Colonic mucosa (tissue), 4 donors: ENCODE measurements around the gene OGFR. TPM values are rescaled to one million over a fixed set of nuclear protein-coding genes. Genes with fewer than 3 reads are reported as not detected.

Source experiments
- DNase-seq: peaks from one replicate; pipeline ENCODE4 v3.0.0-alpha.2; 2020
- H3K27ac ChIP-seq: fragments of 200-600 bp; one replicate; pipeline ENCODE4 v1.8.0; 2021
- H3K27me3 ChIP-seq: fragments of 200-600 bp; one replicate; pipeline ENCODE4 v1.8.0; 2021
- H3K36me3 ChIP-seq: fragments of 200-600 bp; one replicate; pipeline ENCODE4 v1.8.0; 2021
- H3K4me1 ChIP-seq: fragments of 200-600 bp; one replicate; pipeline ENCODE4 v1.8.0; 2021; ENCODE audit warnings: mild to moderate bottlenecking
- H3K4me3 ChIP-seq: fragments of 200-600 bp; one replicate; pipeline ENCODE4 v1.8.0; 2021
- H3K9ac ChIP-seq, 2 donors: one replicate each; pipeline ENCODE4 v1.7.0; 2013; ENCODE audit warnings: control low read depth in 2 of 2, low read depth in 2 of 2, low read length in 2 of 2
- H3K9me3 ChIP-seq: fragments of 200-600 bp; one replicate; pipeline ENCODE4 v1.8.0; 2021
- CTCF ChIP-seq: fragments of 200-600 bp; IDR thresholded peaks from one replicate; pipeline ENCODE4 v1.8.0; 2022; ENCODE audit warnings: antibody characterized with exemption, mild to moderate bottlenecking
- intact Hi-C: fragments of 100-400 bp; cut with DNase I; formaldehyde crosslinking; loops from one replicate; pipeline ENCODE4 v1.14.1; 2022
- total RNA-seq, 2 donors: library from RNA; stranded (reverse); fragmentation: NEBNext Ultra II Directional in 1 of 2; extraction: Animal tissue kit (Norgen Biotek cat#: 25700) in 1 of 2; gene quantifications; one replicate each; pipeline ENCODE4 v1.2.1, GENCODE V29; 2021
- donor health status: healthy.
- donor health status: DM: no; HTN: no; CAD: no.
- donor health status: DM: no; HTN: no; CAD: no.

OGFR gene
- total RNA-seq, 2 donors from 2014 or later = 36.3 to 36.8 TPM

- H3K9me3 ChIP-seq = no peaks in the 10 kb centered on the region
- H3K27ac ChIP-seq = no peak overlapping the region
- no peak for TF ChIP-seq CTCF
- H3K27me3 ChIP-seq = no peaks in the 10 kb centered on the region
- H3K4me3 ChIP-seq = no peak overlapping the region
- no peak for DNase-seq
- H3K4me1 ChIP-seq = peaks cover 26% of the 10 kb centered on the region
- intact Hi-C loops = no loop called here
- no peaks in the 10 kb centered on the region for H3K36me3 ChIP-seq
- H3K9ac ChIP-seq = no peak overlapping the region
These were observed 2.5 kb upstream of the OGFR start for GRCh38 chr20:62802026-62802712.

- Histone ChIP-seq H3K4me3 (peak overlapping the region; percentile 99), H3K4me1 (peaks cover 14% of the 10 kb centered on the region), H3K9ac (peak overlapping the region; percentile 55 to 63), H3K36me3 (peaks cover 7% of the 10 kb centered on the region), H3K9me3 (no peaks in the 10 kb centered on the region), H3K27me3 (no peaks in the 10 kb centered on the region), H3K27ac (no peak overlapping the region)
- DNase-seq = no peak
- intact Hi-C loops = no loop called here
- no peak for TF ChIP-seq CTCF
These were observed 511 bp upstream of the OGFR start for GRCh38 chr20:62804021-62804626.

- Histone ChIP-seq H3K4me1 (peaks cover 14% of the 10 kb centered on the region), H3K4me3 (peak overlapping the region; percentile 99), H3K27ac (peak overlapping the region; percentile 85), H3K9me3 (no peaks in the 10 kb centered on the region), H3K36me3 (peaks cover 15% of the 10 kb centered on the region), H3K27me3 (no peaks in the 10 kb centered on the region), H3K9ac (peak overlapping the region; percentile 73 to 94)
- no peak for TF ChIP-seq CTCF
- peak; percentile 48 for DNase-seq
- intact Hi-C loops = loop anchor here (5.0 kb wide), 1 partner anchor 138 kb away; no protein-coding TSS in a partner anchor
These were observed 598 bp downstream of the OGFR start for GRCh38 chr20:62805155-62805710.

- H3K9ac ChIP-seq = peak overlapping the region; percentile 73 to 94
- peaks cover 14% of the 10 kb centered on the region for H3K4me1 ChIP-seq
- no peaks in the 10 kb centered on the region for H3K27me3 ChIP-seq
- H3K4me3 ChIP-seq = peak overlapping the region; percentile 99
- intact Hi-C loops = loop anchor here (5.0 kb wide), 1 partner anchor 139 kb away; no protein-coding TSS in a partner anchor
- peaks cover 19% of the 10 kb centered on the region for H3K36me3 ChIP-seq
- no peak for DNase-seq
- peak overlapping the region; percentile 85 for H3K27ac ChIP-seq
- TF ChIP-seq CTCF = no peak
- H3K9me3 ChIP-seq = no peaks in the 10 kb centered on the region
These were observed 1.2 kb downstream of the OGFR start for GRCh38 chr20:62805711-62806382.

GRCh38 chr20:62806383-62807050, 1.9 kb downstream of the OGFR start:
- intact Hi-C loops = loop anchor here (5.0 kb wide), 1 partner anchor 139 kb away; no protein-coding TSS in a partner anchor
- Histone ChIP-seq H3K27ac (peak overlapping the region; percentile 85), H3K9ac (peak overlapping the region in 1 of 2 donors; percentile 24), H3K4me1 (peaks cover 14% of the 10 kb centered on the region), H3K36me3 (peaks cover 26% of the 10 kb centered on the region), H3K4me3 (peak overlapping the region; percentile 99), H3K27me3 (no peaks in the 10 kb centered on the region), H3K9me3 (no peaks in the 10 kb centered on the region)
- no peak for DNase-seq
- TF ChIP-seq CTCF = no peak
